Astrocyte of the spinal cord (primary cell): ENCODE results near the gene GSKIP.

Experiments
- DNase-seq: peaks from one replicate; pipeline ENCODE4 v3.0.0; 2011; ENCODE audit warnings: low read depth, low spot score
- H3K4me3 ChIP-seq: 2 replicates; pipeline ENCODE4 v1.5.1; 2011; ENCODE audit warnings: low read depth, mild to moderate bottlenecking, low read length, moderate library complexity
- CTCF ChIP-seq: IDR thresholded peaks from 2 replicates; pipeline ENCODE4 v1.5.1; 2012; ENCODE audit warnings: low read depth, mild to moderate bottlenecking, low read length, inconsistent platforms
- in situ Hi-C: cut with HindIII; loops from 2 replicates; pipeline ENCODE4 v1.10.0; 2017; ENCODE audit warnings: low sequenced_read_pairs

GSKIP gene

GRCh38 chr14:96398921-96399320, 35.6 kb downstream of the GSKIP start:
- in situ Hi-C loops = no loop called here
- TF ChIP-seq CTCF = no peak
- DNase-seq = no peak
- H3K4me3 ChIP-seq = no peak overlapping the region

- no peak overlapping the region for H3K4me3 ChIP-seq
- in situ Hi-C loops = no loop called here
- no peak for DNase-seq
- TF ChIP-seq CTCF = no peak
Measured at GRCh38 chr14:96399405-96399804, 36.1 kb downstream of the GSKIP start.

DNA sequence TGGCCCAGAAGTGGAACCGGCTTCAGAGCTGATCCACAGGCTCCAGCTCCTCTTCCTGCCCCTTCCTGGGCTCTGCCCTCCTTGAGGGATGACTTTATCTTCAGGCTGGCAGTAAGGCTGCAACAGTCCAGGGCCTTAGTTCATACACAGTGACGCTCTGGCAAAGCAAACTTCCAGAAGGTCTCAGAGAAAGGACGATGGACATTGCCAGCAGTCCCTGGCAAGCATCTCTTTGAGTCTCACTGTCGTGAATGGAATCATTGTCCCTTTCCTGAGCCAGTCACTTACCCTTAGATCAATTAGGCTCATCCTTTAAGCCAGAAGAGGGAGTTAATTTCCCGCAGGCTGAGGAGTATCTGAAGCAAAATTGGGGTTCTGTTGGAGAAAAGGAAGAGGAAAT, 37.2 kb downstream of the GSKIP start:
- no peak for DNase-seq
- in situ Hi-C loops = no loop called here
- TF ChIP-seq CTCF = no peak
- H3K4me3 ChIP-seq = no peak overlapping the region

DNA sequence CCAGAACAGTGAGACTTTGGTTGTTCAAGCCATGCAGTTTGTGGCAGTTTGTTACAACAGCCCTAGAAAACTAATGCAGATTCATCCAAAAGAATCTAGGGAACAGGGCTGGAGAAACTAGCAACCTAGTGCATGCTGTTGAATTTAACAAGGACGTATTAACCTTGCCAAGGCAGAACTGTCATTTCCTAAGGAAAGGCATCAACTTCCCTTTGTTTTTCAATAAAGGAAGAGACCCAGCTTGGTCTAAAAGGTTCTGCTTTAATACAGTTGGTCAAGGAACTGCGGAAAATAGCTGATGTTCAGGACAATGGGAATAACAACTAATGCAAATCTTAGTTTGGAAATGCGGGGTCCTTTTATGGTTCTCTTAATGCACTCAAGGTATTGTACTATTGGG, 40.1 kb downstream of the GSKIP start:
- no peak overlapping the region for H3K4me3 ChIP-seq
- no peak for DNase-seq
- no peak for TF ChIP-seq CTCF
- in situ Hi-C loops = no loop called here

DNA sequence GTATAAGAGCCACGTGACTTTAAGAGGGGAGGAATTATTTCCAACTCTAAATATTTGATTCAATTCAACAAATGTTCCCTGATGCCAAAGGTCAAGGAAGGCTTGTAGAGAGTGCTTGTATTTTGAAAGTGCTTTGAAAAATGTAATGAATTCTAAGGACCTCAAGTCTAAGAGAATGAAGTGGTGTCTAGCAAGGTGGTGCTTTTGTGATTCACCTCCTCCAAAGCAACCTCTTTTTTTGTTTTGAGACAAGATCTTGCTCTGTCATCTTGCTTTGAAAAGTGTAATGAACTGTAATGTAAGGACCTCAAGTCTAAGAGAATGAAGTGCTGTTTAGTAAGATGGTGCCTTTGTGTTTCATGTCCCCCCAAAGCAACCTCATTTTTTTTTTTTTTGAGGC, 42.4 kb downstream of the GSKIP start:
- DNase-seq = no peak
- TF ChIP-seq CTCF = no peak
- in situ Hi-C loops = no loop called here
- no peak overlapping the region for H3K4me3 ChIP-seq

GRCh38 chr14:96407935-96408570, 44.7 kb downstream of the GSKIP start:
- in situ Hi-C loops = no loop called here
- H3K4me3 ChIP-seq = no peak overlapping the region
- DNase-seq = no peak
- TF ChIP-seq CTCF = no peak

DNA sequence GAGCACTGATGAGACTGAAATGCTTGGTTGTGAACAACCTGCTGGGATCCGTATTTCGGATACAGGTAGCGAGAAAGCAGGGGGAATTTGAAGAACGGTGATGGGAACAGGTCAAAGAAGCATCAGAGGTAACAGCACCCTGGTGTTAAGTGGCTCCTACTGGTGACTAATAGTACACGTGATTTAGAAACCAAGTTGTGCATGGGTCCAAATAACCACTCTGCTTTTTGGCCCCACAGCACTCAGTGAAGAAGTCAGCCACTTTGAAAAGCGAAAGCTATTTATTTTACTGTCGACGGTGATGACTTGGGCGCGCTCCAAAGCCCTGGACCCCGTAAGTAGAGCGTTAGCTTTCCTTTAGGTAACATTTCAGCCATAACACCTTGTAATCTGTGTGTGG, 45.3 kb downstream of the GSKIP start:
- no peak for TF ChIP-seq CTCF
- H3K4me3 ChIP-seq = no peak overlapping the region
- in situ Hi-C loops = no loop called here
- DNase-seq = no peak
